ENCODE data around the gene ERG.

ERG gene

GRCh38 chr21:38489271-38489652 is 9.0 kb downstream of the ERG start:
- no peak overlapping the region for H3K4me3 ChIP-seq (ENCODE audit: low read depth, low read length)
- in situ Hi-C loops (cut with HindIII; ENCODE audit: low sequenced_read_pairs) = no loop called here
- TF ChIP-seq CTCF (IDR thresholded peaks at IDR 0.05; ENCODE audit: low read depth, low read length, missing control alignments) = no peak
- no peak for DNase-seq (ENCODE audit: low read depth)

- H3K4me3 ChIP-seq (ENCODE audit: low read depth, low read length) = no peak overlapping the region
- no peak for TF ChIP-seq CTCF (IDR thresholded peaks at IDR 0.05; ENCODE audit: low read depth, low read length, missing control alignments)
- no peak for DNase-seq (ENCODE audit: low read depth)
- in situ Hi-C loops (cut with HindIII; ENCODE audit: low sequenced_read_pairs) = no loop called here
These were observed 9.5 kb downstream of the ERG start for GRCh38 chr21:38488640-38489270.

- DNase-seq (ENCODE audit: low read depth) = no peak
- in situ Hi-C loops (cut with HindIII; ENCODE audit: low sequenced_read_pairs) = no loop called here
- TF ChIP-seq CTCF (IDR thresholded peaks at IDR 0.05; ENCODE audit: low read depth, low read length, missing control alignments) = no peak
These were observed 10.2 kb downstream of the ERG start for GRCh38 chr21:38487901-38488639.

GRCh38 chr21:38486706-38487105 is 11.6 kb downstream of the ERG start:
- DNase-seq (ENCODE audit: low read depth) = no peak
- in situ Hi-C loops (cut with HindIII; ENCODE audit: low sequenced_read_pairs) = no loop called here

More at GRCh38 chr21:38487901-38488639, 10.2 kb downstream of the ERG start:
- no peak overlapping the region for H3K4me3 ChIP-seq (ENCODE audit: low read depth, low read length)

GRCh38 chr21:38486221-38486620 is 12.1 kb downstream of the ERG start:
- no peak for DNase-seq (ENCODE audit: low read depth)
- no peak overlapping the region for H3K4me3 ChIP-seq (ENCODE audit: low read depth, low read length)
- no peak for TF ChIP-seq CTCF (IDR thresholded peaks at IDR 0.05; ENCODE audit: low read depth, low read length, missing control alignments)
- in situ Hi-C loops (cut with HindIII; ENCODE audit: low sequenced_read_pairs) = no loop called here

More at GRCh38 chr21:38486706-38487105, 11.6 kb downstream of the ERG start:
- H3K4me3 ChIP-seq (ENCODE audit: low read depth, low read length) = no peak overlapping the region
- TF ChIP-seq CTCF (IDR thresholded peaks at IDR 0.05; ENCODE audit: low read depth, low read length, missing control alignments) = no peak

GRCh38 chr21:38479641-38480525 is 18.4 kb downstream of the ERG start:
- in situ Hi-C loops (cut with HindIII; ENCODE audit: low sequenced_read_pairs) = no loop called here
- DNase-seq (ENCODE audit: low read depth) = no peak
- TF ChIP-seq CTCF (IDR thresholded peaks at IDR 0.05; ENCODE audit: low read depth, low read length, missing control alignments) = no peak
- H3K4me3 ChIP-seq (ENCODE audit: low read depth, low read length) = no peak overlapping the region

All from astrocyte of the cerebellum (primary cell).